ENCODE measurements around the gene UBTD1. TPM values are rescaled to one million over a fixed set of nuclear protein-coding genes. Genes with fewer than 3 reads are reported as not detected.

The UBTD1 gene
- total and polyA plus RNA-seq, 2 experiments from 2014 or later = 9.5 to 15.8 TPM

DNA sequence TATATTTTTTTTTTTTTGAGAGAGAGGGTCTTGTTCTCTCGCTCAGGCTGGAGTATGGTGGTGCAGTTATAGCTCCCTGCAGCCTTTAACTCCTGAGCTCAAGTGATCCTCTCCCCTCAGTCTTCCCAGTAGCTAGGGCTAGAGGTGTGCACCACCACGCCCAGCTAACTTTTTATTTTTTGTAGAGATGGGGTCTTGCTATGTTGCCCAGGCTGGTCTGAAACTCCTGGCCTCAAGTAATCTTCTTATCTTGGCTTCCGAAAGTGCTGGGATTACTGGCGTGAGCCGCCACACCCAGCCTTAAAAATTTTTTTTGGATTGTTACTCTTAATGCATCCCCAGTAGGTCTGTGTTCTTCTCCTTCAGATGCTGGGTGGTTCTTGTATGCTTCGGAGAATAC lies 4.2 kb downstream of the UBTD1 start:
- Histone ChIP-seq H3K4me1 (ENCODE audit: low read depth) (no peaks in the 10 kb centered on the region), H3K9me3 (ENCODE audit: low read depth) (no peaks in the 10 kb centered on the region), H3K36me3 (no peaks in the 10 kb centered on the region), H3K27me3 (peaks cover 21% of the 10 kb centered on the region), H3K27ac (no peak overlapping the region), H3K4me3 (no peak overlapping the region)
- TF ChIP-seq, protein P1, sequence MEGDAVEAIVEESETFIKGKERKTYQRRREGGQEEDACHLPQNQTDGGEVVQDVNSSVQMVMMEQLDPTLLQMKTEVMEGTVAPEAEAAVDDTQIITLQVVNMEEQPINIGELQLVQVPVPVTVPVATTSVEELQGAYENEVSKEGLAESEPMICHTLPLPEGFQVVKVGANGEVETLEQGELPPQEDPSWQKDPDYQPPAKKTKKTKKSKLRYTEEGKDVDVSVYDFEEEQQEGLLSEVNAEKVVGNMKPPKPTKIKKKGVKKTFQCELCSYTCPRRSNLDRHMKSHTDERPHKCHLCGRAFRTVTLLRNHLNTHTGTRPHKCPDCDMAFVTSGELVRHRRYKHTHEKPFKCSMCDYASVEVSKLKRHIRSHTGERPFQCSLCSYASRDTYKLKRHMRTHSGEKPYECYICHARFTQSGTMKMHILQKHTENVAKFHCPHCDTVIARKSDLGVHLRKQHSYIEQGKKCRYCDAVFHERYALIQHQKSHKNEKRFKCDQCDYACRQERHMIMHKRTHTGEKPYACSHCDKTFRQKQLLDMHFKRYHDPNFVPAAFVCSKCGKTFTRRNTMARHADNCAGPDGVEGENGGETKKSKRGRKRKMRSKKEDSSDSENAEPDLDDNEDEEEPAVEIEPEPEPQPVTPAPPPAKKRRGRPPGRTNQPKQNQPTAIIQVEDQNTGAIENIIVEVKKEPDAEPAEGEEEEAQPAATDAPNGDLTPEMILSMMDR (IDR thresholded peaks at IDR 0.05; ENCODE audit: low read depth, low read length) = no peak
- no peak for DNase-seq (ENCODE audit: low read depth in 1 of 2, low spot score in 1 of 2)

DNA sequence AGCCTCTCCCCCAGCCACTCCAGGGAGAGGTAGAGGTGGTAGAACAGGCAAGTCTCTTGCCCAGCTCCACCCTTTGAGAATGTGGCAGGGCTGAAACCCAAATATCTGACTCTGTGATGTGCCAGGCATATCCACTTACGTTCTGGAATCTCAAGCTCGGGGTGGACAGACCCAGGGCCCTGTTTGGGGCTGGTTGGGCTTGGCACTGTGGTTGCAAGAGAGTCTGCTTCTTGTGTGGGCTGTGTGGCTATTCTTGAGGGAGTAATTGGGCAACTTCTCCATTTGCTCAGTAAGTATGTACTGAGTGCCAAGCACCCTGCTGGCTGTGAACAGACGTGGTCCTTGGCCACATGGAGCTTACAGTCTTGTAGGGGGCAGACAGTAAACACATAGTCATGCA lies 4.7 kb downstream of the UBTD1 start:
- TF ChIP-seq, protein P1 (IDR thresholded peaks at IDR 0.05; ENCODE audit: low read depth, low read length) = no peak
- Histone ChIP-seq H3K27ac (no peak overlapping the region), H3K27me3 (peaks cover 21% of the 10 kb centered on the region), H3K4me1 (ENCODE audit: low read depth) (no peaks in the 10 kb centered on the region), H3K4me3 (no peak overlapping the region), H3K9me3 (ENCODE audit: low read depth) (no peaks in the 10 kb centered on the region), H3K36me3 (no peaks in the 10 kb centered on the region)
- peak in 1 of 2 donors; percentile 21 for DNase-seq (ENCODE audit: low read depth in 1 of 2, low spot score in 1 of 2)

DNA sequence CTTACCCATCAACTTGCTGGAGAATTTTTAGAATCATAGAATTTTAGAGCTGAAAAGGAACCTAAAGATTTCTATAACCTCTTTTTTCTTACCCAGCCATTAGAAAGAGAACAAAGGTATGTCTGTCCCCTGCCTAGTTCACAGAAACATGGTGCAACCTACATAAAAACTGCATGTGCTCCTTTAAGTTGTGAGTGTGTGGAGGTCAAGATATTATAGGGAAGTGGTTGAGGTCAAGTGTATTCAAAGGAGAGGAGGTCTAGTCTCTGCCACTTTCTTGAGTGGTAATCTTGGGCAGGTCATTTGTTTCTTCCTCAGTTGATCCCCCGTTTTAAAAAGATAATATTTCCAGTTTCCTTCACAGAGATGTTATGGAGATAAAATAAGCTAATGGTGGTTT lies 6.4 kb downstream of the UBTD1 start:
- H3K4me1 ChIP-seq (ENCODE audit: low read depth) = no peaks in the 10 kb centered on the region
- TF ChIP-seq, protein P1 (IDR thresholded peaks at IDR 0.05; ENCODE audit: low read depth, low read length) = no peak
- H3K4me3 ChIP-seq = no peak overlapping the region
- H3K27ac ChIP-seq = no peak overlapping the region
- H3K27me3 ChIP-seq = peaks cover 13% of the 10 kb centered on the region
- no peak for DNase-seq (ENCODE audit: low read depth in 1 of 2, low spot score in 1 of 2)
- H3K9me3 ChIP-seq (ENCODE audit: low read depth) = no peaks in the 10 kb centered on the region
- no peaks in the 10 kb centered on the region for H3K36me3 ChIP-seq

DNA sequence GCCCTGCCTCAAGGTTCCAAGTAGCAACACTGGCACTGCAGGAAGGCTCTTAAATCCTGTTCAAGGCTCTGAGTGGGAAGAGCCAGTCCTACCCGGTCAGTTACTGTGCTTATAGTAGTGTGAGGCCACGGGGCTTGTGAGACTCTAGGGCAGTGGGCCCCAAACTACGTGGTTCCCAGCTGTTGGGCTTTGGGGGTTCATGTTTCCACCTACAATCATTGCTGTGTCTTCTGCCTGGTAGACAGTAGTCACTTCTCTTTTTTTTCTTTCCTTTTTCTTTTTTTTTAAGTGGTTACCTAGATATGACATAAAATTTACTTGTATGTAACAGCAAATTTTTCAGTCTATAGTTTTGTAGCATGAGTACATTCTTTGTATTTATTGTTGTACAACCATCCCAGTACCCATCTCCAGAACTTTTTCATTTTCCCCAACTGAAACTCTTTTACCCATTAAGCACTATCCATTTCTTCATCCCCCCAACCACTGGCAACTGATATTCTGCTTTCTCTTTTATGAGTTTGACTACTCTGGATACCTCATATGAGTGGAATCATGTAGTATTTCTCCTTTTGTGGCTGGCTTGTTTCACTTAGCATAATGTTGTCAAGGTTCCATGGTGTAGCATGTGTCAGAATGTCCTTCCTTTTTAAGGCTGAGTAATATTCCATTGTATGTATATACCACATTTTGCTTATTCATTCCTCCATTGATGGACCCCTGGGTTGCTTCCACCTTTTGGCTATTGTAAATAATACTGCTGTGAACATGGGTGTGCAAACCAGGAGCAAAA lies 7.7 kb downstream of the UBTD1 start:
- H3K4me1 ChIP-seq (ENCODE audit: low read depth) = no peaks in the 10 kb centered on the region
- H3K27ac ChIP-seq = no peak overlapping the region
- TF ChIP-seq, protein P1 (IDR thresholded peaks at IDR 0.05; ENCODE audit: low read depth, low read length) = no peak
- H3K27me3 ChIP-seq = peaks cover under 1% of the 10 kb centered on the region
- H3K9me3 ChIP-seq (ENCODE audit: low read depth) = no peaks in the 10 kb centered on the region
- DNase-seq (ENCODE audit: low read depth in 1 of 2, low spot score in 1 of 2) = no peak
- H3K4me3 ChIP-seq = no peak overlapping the region
- no peaks in the 10 kb centered on the region for H3K36me3 ChIP-seq

DNA sequence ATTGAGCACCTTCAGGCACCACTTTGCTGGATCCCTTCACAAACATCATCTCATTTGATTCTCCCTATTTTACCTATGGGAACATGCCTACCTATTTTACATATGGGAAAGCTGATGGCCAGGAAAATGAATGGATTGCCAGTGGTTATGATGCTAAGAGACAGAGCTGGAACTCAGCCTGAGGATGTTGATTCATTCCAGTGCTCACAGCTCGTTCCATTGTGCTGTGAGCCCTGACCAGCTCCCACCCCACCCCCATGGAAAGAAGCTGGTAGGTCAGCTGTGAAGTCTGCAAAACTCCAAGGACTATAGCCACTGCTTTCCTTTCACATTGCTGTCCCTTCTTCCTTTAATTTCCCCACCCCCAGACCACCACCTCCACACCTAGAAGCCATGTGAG lies 9.6 kb downstream of the UBTD1 start:
- DNase-seq (ENCODE audit: low read depth in 1 of 2, low spot score in 1 of 2) = peak in 1 of 2 donors; percentile 67
- no peak overlapping the region for H3K27ac ChIP-seq
- H3K9me3 ChIP-seq (ENCODE audit: low read depth) = no peaks in the 10 kb centered on the region
- no peaks in the 10 kb centered on the region for H3K36me3 ChIP-seq
- H3K4me1 ChIP-seq (ENCODE audit: low read depth) = no peaks in the 10 kb centered on the region
- TF ChIP-seq, protein P1 (IDR thresholded peaks at IDR 0.05; ENCODE audit: low read depth, low read length) = no peak
- no peak overlapping the region for H3K4me3 ChIP-seq
- no peaks in the 10 kb centered on the region for H3K27me3 ChIP-seq

Measured in cardiac muscle cell (in vitro differentiated cells and primary cell).